KOPT-K1 (cell line): ENCODE results near the gene HOXD10.

Source experiments
- H3K27ac ChIP-seq: fragments of 200-600 bp; sonication (generic); 2 replicates; pipeline ENCODE4 v1.5.1; 2016; ENCODE audit warnings: antibody characterized with exemption, mild to moderate bottlenecking, low read depth, low read length; ENCODE audit not compliant: poor library complexity, severe bottlenecking
- H3K36me3 ChIP-seq: fragments of 200-600 bp; sonication (generic); 2 replicates; pipeline ENCODE4 v1.5.1; 2017; ENCODE audit warnings: antibody characterized with exemption, mild to moderate bottlenecking, low read length, moderate library complexity; ENCODE audit not compliant: insufficient read depth
- H3K9me3 ChIP-seq: fragments of 200-600 bp; sonication (generic); 2 replicates; pipeline ENCODE4 v1.5.1; 2017; ENCODE audit warnings: antibody characterized with exemption, low read length, mild to moderate bottlenecking; ENCODE audit not compliant: insufficient read depth, poor library complexity, severe bottlenecking

The HOXD10 gene

GRCh38 chr2:176115883-176116813 is at the start of gene HOXD10:
HOXD10 (plus strand) TSS chr2:176116778; CDS start chr2:176116834, 56 bp downstream.
- Histone ChIP-seq H3K27ac (no peak within 1 kb of the TSS), H3K9me3 (no peaks in the 10 kb centered on the region), H3K36me3 (no peaks in the 10 kb centered on the region)

GRCh38 chr2:176067589-176068418 is 48.8 kb upstream of the HOXD10 start:
- Histone ChIP-seq H3K9me3 (peaks cover 8% of the 10 kb centered on the region), H3K36me3 (no peaks in the 10 kb centered on the region)

GRCh38 chr2:176068419-176068832 is 48.2 kb upstream of the HOXD10 start:
- no peak overlapping the region for H3K27ac ChIP-seq
- H3K9me3 ChIP-seq = peaks cover 8% of the 10 kb centered on the region
- H3K36me3 ChIP-seq = no peaks in the 10 kb centered on the region

More at GRCh38 chr2:176067589-176068418, 48.8 kb upstream of the HOXD10 start:
- no peak overlapping the region for H3K27ac ChIP-seq

GRCh38 chr2:176071330-176072291 is 45.0 kb upstream of the HOXD10 start:
- H3K36me3 ChIP-seq = no peaks in the 10 kb centered on the region
- H3K27ac ChIP-seq = no peak overlapping the region
- peaks cover 8% of the 10 kb centered on the region for H3K9me3 ChIP-seq

GRCh38 chr2:176072292-176072669 is 44.3 kb upstream of the HOXD10 start:
- peaks cover 8% of the 10 kb centered on the region for H3K9me3 ChIP-seq
- no peaks in the 10 kb centered on the region for H3K36me3 ChIP-seq
- H3K27ac ChIP-seq = no peak overlapping the region

GRCh38 chr2:176072951-176073904 is 43.4 kb upstream of the HOXD10 start:
- no peaks in the 10 kb centered on the region for H3K36me3 ChIP-seq
- H3K9me3 ChIP-seq = peaks cover 8% of the 10 kb centered on the region
- H3K27ac ChIP-seq = no peak overlapping the region

GRCh38 chr2:176074919-176075425 is 41.6 kb upstream of the HOXD10 start:
- H3K36me3 ChIP-seq = no peaks in the 10 kb centered on the region
- H3K9me3 ChIP-seq = peaks cover 22% of the 10 kb centered on the region
- no peak overlapping the region for H3K27ac ChIP-seq

GRCh38 chr2:176075481-176075880 is 41.1 kb upstream of the HOXD10 start:
- Histone ChIP-seq H3K9me3 (peaks cover 22% of the 10 kb centered on the region), H3K27ac (no peak overlapping the region), H3K36me3 (no peaks in the 10 kb centered on the region)

- no peak overlapping the region for H3K27ac ChIP-seq
- no peaks in the 10 kb centered on the region for H3K36me3 ChIP-seq
- peaks cover 22% of the 10 kb centered on the region for H3K9me3 ChIP-seq
These were observed 40.5 kb upstream of the HOXD10 start for GRCh38 chr2:176076063-176076462.

GRCh38 chr2:176076796-176077195 is 39.8 kb upstream of the HOXD10 start:
- Histone ChIP-seq H3K9me3 (peaks cover 21% of the 10 kb centered on the region), H3K27ac (no peak overlapping the region), H3K36me3 (no peaks in the 10 kb centered on the region)

GRCh38 chr2:176078541-176079284 is 37.9 kb upstream of the HOXD10 start:
- Histone ChIP-seq H3K27ac (no peak overlapping the region), H3K9me3 (peaks cover 14% of the 10 kb centered on the region), H3K36me3 (no peaks in the 10 kb centered on the region)

- Histone ChIP-seq H3K27ac (no peak overlapping the region), H3K9me3 (peaks cover 14% of the 10 kb centered on the region), H3K36me3 (no peaks in the 10 kb centered on the region)
These were observed 37.2 kb upstream of the HOXD10 start for GRCh38 chr2:176079285-176079830.
